Astrocyte (in vitro differentiated cells and primary cell): Measurements from ENCODE around the gene COX4I2. TPM values are rescaled to one million over a fixed set of nuclear protein-coding genes. Genes with fewer than 3 reads are reported as not detected.

Source experiments
- DNase-seq: peaks from one replicate; pipeline ENCODE4 v3.0.0-alpha.2; 2010; ENCODE audit warnings: low read depth
- FAIRE-seq: peaks from 2 replicates; lab custom pipeline; 2011; peaks lifted over from hg19 to GRCh38; lab: Jason Lieb, UNC
- H2AFZ ChIP-seq: 2 replicates; pipeline ENCODE4 v1.6.0; 2012; ENCODE audit warnings: low read depth, low read length, inconsistent platforms
- H3K27ac ChIP-seq: 2 replicates; pipeline ENCODE4 v1.5.1; 2011; ENCODE audit warnings: low read depth, low read length, inconsistent platforms
- H3K27me3 ChIP-seq: 2 replicates; pipeline ENCODE4 v1.6.0; 2011; ENCODE audit warnings: low read length, inconsistent platforms; ENCODE audit not compliant: insufficient read depth
- H3K36me3 ChIP-seq: 2 replicates; pipeline ENCODE4 v1.5.1; 2011; ENCODE audit warnings: low read length, inconsistent platforms; ENCODE audit not compliant: insufficient read depth
- H3K4me1 ChIP-seq: 2 replicates; pipeline ENCODE4 v1.5.1; 2011; ENCODE audit warnings: low read length, inconsistent platforms; ENCODE audit not compliant: insufficient read depth
- H3K4me2 ChIP-seq: 2 replicates; pipeline ENCODE4 v1.6.0; 2012; ENCODE audit warnings: low read length, inconsistent platforms
- H3K4me3 ChIP-seq: 2 replicates; pipeline ENCODE4 v1.5.1; 2011; ENCODE audit warnings: low read depth, mild to moderate bottlenecking, low read length, inconsistent platforms; ENCODE audit not compliant: insufficient read depth
- H3K79me2 ChIP-seq: 2 replicates; pipeline ENCODE4 v1.6.0; 2012; ENCODE audit warnings: mild to moderate bottlenecking, low read length, inconsistent platforms; ENCODE audit not compliant: insufficient read depth
- H3K9ac ChIP-seq: 2 replicates; pipeline ENCODE4 v1.6.0; 2012; ENCODE audit warnings: mild to moderate bottlenecking, low read length, inconsistent platforms
- H3K9me3 ChIP-seq: 2 replicates; pipeline ENCODE4 v1.5.1; 2012; ENCODE audit warnings: low read depth, mild to moderate bottlenecking, low read length, inconsistent platforms; ENCODE audit not compliant: insufficient read depth
- H4K20me1 ChIP-seq: 2 replicates; pipeline ENCODE4 v1.6.0; 2012; ENCODE audit warnings: low read length, inconsistent platforms; ENCODE audit not compliant: insufficient read depth
- H3K27ac Mint-ChIP-seq: one replicate; pipeline ENCODE4 v1.8.0; 2021; ENCODE audit warnings: mild to moderate bottlenecking, mixed read lengths; ENCODE audit not compliant: unreplicated experiment
- H3K27me3 Mint-ChIP-seq: one replicate; pipeline ENCODE4 v1.8.0; 2021; ENCODE audit warnings: low read depth, mixed read lengths; ENCODE audit not compliant: unreplicated experiment
- H3K36me3 Mint-ChIP-seq: one replicate; pipeline ENCODE4 v1.8.0; 2021; ENCODE audit warnings: low read depth, mixed read lengths; ENCODE audit not compliant: unreplicated experiment
- H3K4me1 Mint-ChIP-seq: one replicate; pipeline ENCODE4 v1.8.0; 2021; ENCODE audit warnings: low read depth, mixed read lengths; ENCODE audit not compliant: unreplicated experiment
- H3K4me3 Mint-ChIP-seq: one replicate; pipeline ENCODE4 v1.8.0; 2021; ENCODE audit warnings: mild to moderate bottlenecking, moderate library complexity, mixed read lengths; ENCODE audit not compliant: unreplicated experiment
- H3K9me3 Mint-ChIP-seq: one replicate; pipeline ENCODE4 v1.8.0; 2021; ENCODE audit warnings: mild to moderate bottlenecking, mixed read lengths; ENCODE audit not compliant: unreplicated experiment
- EZH2 ChIP-seq: IDR thresholded peaks from 2 replicates; pipeline ENCODE4 v1.6.1; 2012; ENCODE audit warnings: mild to moderate bottlenecking, low read length, inconsistent platforms; ENCODE audit not compliant: insufficient read depth
- total RNA-seq: library from RNA; stranded (reverse); gene quantifications from 2 replicates; pipeline ENCODE4 v1.2.1, GENCODE V29; 2021
- TF ChIP-seq, protein P1 (sequence below): IDR thresholded peaks from 2 replicates; pipeline ENCODE4 v1.5.1; 2011; ENCODE audit warnings: low read depth, mild to moderate bottlenecking, inconsistent platforms, low read length, moderate library complexity; ENCODE audit not compliant: insufficient read depth

Gene COX4I2
- total RNA-seq, 1 donor from 2014 or later = not detected

DNA sequence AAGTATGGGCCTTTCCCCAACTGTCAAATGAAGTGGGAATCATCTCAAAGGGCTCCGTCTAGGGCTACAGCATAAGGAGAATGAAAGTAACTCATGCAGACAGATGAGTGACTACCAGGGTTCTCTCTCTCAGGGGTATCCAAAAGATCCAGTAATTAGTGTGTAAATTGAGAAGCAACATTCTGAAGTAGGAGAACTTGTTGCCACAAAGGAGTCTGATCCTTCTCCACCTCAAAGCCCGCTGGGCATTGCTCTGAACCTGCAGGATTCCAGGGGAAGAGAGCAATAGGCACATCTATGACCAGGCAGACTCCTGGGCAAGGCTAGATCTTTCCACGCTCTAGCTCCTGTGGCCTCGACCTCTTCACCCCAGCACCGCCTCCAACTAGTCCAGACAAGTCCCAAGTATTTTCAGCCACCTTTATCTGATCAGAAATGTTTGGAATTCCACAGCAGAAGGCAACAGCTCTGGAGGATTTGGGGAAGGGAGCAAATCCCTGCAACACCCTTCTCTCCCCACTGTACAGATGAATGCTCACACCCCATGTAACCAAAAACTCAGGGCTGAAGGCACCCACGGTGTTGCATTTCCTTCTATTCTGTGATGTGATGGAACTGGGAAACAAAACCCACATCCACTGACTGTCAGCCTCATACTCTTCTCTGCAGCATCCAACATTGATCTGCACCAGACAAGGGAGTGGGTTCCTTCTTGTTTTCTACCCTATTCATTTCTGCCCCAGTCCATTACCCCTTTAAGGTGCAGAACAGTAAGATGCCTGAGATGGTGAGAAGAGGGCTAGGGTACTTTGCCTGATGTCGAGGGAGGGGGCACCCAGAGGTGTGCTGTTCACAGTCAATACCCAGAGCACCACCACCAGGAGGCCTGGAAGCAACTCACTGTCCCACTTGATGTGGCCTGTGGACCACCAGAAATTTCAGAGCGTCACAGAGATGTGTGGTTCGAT, 41.0 kb downstream of the COX4I2 start:
- H3K4me2 ChIP-seq = peak overlapping the region; percentile 21
- no peaks in the 10 kb centered on the region for H3K27me3 ChIP-seq
- FAIRE-seq = no peak
- peaks cover 9% of the 10 kb centered on the region for H3K36me3 ChIP-seq
- peak overlapping the region; percentile 15 for H3K4me3 Mint-ChIP-seq
- H4K20me1 ChIP-seq = peaks cover 56% of the 10 kb centered on the region
- H3K4me1 ChIP-seq = peaks cover 36% of the 10 kb centered on the region
- peak overlapping the region; percentile 94 for H3K27ac Mint-ChIP-seq
- H3K9ac ChIP-seq = peak overlapping the region; percentile 7
- peak; percentile 64 for DNase-seq
- H3K79me2 ChIP-seq = peaks cover 91% of the 10 kb centered on the region
- H3K4me1 Mint-ChIP-seq = peaks cover 72% of the 10 kb centered on the region
- H2AFZ ChIP-seq = no peak overlapping the region
- no peak overlapping the region for H3K27ac ChIP-seq
- no peak for TF ChIP-seq EZH2
- TF ChIP-seq, protein P1, sequence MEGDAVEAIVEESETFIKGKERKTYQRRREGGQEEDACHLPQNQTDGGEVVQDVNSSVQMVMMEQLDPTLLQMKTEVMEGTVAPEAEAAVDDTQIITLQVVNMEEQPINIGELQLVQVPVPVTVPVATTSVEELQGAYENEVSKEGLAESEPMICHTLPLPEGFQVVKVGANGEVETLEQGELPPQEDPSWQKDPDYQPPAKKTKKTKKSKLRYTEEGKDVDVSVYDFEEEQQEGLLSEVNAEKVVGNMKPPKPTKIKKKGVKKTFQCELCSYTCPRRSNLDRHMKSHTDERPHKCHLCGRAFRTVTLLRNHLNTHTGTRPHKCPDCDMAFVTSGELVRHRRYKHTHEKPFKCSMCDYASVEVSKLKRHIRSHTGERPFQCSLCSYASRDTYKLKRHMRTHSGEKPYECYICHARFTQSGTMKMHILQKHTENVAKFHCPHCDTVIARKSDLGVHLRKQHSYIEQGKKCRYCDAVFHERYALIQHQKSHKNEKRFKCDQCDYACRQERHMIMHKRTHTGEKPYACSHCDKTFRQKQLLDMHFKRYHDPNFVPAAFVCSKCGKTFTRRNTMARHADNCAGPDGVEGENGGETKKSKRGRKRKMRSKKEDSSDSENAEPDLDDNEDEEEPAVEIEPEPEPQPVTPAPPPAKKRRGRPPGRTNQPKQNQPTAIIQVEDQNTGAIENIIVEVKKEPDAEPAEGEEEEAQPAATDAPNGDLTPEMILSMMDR = no peak
- no peaks in the 10 kb centered on the region for H3K9me3 Mint-ChIP-seq
- peaks cover 41% of the 10 kb centered on the region for H3K36me3 Mint-ChIP-seq
- no peak overlapping the region for H3K4me3 ChIP-seq
- no peaks in the 10 kb centered on the region for H3K27me3 Mint-ChIP-seq
- H3K9me3 ChIP-seq = no peaks in the 10 kb centered on the region

DNA sequence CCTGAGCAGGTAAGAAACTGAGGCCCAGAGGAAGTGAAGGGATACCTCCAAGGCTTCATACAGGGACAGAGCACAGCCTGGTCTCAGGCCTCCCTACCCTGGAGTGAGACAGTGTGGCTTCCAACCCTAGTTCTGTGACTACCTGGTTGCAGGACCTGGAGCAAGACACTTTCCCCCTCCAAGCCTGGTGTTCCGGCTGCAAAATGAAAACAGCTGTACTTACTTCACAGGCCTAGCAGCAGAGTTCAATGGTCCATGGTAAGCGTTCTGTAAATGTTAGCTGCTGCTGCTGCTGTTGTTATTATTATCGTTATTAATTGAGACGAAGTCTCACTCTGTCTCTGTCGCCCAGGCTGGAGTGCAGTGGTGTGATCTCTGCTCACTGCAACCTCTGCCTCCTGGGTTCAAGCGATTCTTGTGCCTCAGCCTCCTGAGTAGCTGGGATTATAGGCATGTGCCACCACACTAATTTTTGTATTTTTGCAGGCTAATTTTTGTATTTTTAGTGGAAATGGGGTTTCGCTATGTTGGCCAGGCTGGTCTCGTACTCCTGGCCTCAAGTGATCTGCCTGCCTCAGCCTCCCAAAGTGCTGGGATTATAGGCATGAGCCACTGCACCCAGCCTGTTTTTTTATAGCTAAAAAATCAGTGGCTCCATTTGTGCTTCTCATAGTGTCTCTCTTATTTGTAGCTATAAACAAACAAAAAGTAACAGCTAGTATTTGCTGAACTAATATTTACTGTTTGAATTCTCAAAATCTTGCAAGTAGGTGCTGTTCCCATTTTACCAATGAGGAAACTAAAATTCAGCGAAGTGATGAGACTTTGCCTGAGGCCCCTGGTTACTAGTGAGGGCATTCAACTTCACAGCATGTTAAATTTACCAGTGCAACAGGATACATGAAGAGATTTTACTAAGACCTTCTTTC, 41.9 kb downstream of the COX4I2 start:
- Mint-ChIP-seq H3K27ac (peak overlapping the region; percentile 94), H3K9me3 (no peaks in the 10 kb centered on the region), H3K4me1 (peaks cover 65% of the 10 kb centered on the region), H3K4me3 (no peak overlapping the region), H3K36me3 (peaks cover 44% of the 10 kb centered on the region), H3K27me3 (no peaks in the 10 kb centered on the region)
- Histone ChIP-seq H3K4me3 (no peak overlapping the region), H3K27me3 (no peaks in the 10 kb centered on the region), H3K27ac (no peak overlapping the region), H3K36me3 (peaks cover 6% of the 10 kb centered on the region), H3K4me1 (peaks cover 36% of the 10 kb centered on the region), H2AFZ (no peak overlapping the region), H3K9me3 (no peaks in the 10 kb centered on the region), H3K9ac (no peak overlapping the region), H4K20me1 (peaks cover 56% of the 10 kb centered on the region), H3K79me2 (peaks cover 91% of the 10 kb centered on the region), H3K4me2 (no peak overlapping the region)
- FAIRE-seq = no peak
- DNase-seq = no peak
- TF ChIP-seq, protein P1 = no peak
- no peak for TF ChIP-seq EZH2
